Psoas muscle (tissue), 8 donors: ENCODE data around the gene SFSWAP. TPM values are rescaled to one million over a fixed set of nuclear protein-coding genes. Genes with fewer than 3 reads are reported as not detected.

Source experiments
- ATAC-seq, 4 donors: fragments of 200-7000 bp; cut with Tn5 transposase; one replicate each; pipeline ENCODE4 v1.9.1; 2020; ENCODE audit warnings: moderate library complexity in 3 of 4, mild to moderate bottlenecking in 2 of 4
- DNase-seq, 2 donors: peaks; one replicate each; pipeline ENCODE4 v3.0.0-alpha.2; 2020
- H3K27ac ChIP-seq: fragments of 200-600 bp; one replicate; pipeline ENCODE4 v1.8.0; 2022
- H3K27me3 ChIP-seq, 3 donors: fragments of 200-600 bp in 1 of 3; one replicate each; pipeline versions ENCODE4 v1.6.1 to v1.8.0; 2013 to 2022; ENCODE audit warnings: low read length in 2 of 3, mild to moderate bottlenecking in 2 of 3, moderate library complexity in 1 of 3; ENCODE audit not compliant: insufficient read depth in 3 of 3
- H3K36me3 ChIP-seq, 2 donors: fragments of 200-600 bp in 1 of 2; one replicate each; pipeline versions ENCODE4 v1.6.1 to v1.8.0; 2013 to 2022; ENCODE audit warnings: low read depth in 1 of 2, mild to moderate bottlenecking in 1 of 2, moderate library complexity in 1 of 2; ENCODE audit not compliant: insufficient read depth in 1 of 2
- H3K4me1 ChIP-seq: fragments of 200-600 bp; one replicate; pipeline ENCODE4 v1.8.0; 2022
- H3K4me3 ChIP-seq: fragments of 200-600 bp; one replicate; pipeline ENCODE4 v1.8.0; 2022; ENCODE audit warnings: mild to moderate bottlenecking
- H3K9me3 ChIP-seq: fragments of 200-600 bp; one replicate; pipeline ENCODE4 v1.8.0; 2022
- CTCF ChIP-seq: fragments of 200-600 bp; IDR thresholded peaks from one replicate; pipeline ENCODE4 v1.8.0; 2022; ENCODE audit warnings: antibody characterized with exemption
- WGBS, 3 donors: extraction: QIAGEN DNeasy Blood & Tissue Kit; methylation state at CpG; one replicate each; pipeline versions ENCODE4 v1.1.6 to v1.1.7; 2013; 5-methylcytosine and 5-hydroxymethylcytosine counted together
- intact Hi-C, 2 donors: fragments of 100-400 bp; cut with DNase I; formaldehyde crosslinking; loops; one replicate each; pipeline versions ENCODE4 v1.11.0 to v1.14.2; 2022
- polyA plus RNA-seq, 3 donors: library from polyadenylated mRNA; stranded (reverse); fragments of 200-250 nt; gene quantifications; one replicate each; pipeline ENCODE4 v1.2.3, GENCODE V29; 2013
- total RNA-seq, 4 donors: library from RNA; stranded (reverse); fragmentation: NEBNext Ultra II Directional in 2 of 4; extraction: Animal tissue kit (Norgen Biotek cat#: 25700) in 2 of 4; gene quantifications; one replicate each; pipeline versions ENCODE4 v1.2.1 to v1.2.4, GENCODE V29; 2021 to 2023
- donor health status: healthy with polysubstance abuse.
- donor health status: DM: no; HTN: no; CAD: no; lungs with moderate emphysema.
- donor health status: Bipolar disorder and iron deficiency.
- donor health status: healthy.
- donor health status: DM: yes; HTN: yes; CAD: no.
- donor health status: DM: no; HTN: no; CAD: no.
- donor health status: DM: no; HTN: no; CAD: no.
- donor health status: DM: yes; HTN: yes; CAD: no.

The SFSWAP gene
- total and polyA plus RNA-seq, 7 donors: 19.4 to 34.3 (median 23.5) TPM

GRCh38 chr12:131788070-131788469 lies 77.2 kb downstream of the SFSWAP start:
- H3K27ac ChIP-seq: no peak overlapping the region
- peaks cover 10% of the 10 kb centered on the region for H3K4me1 ChIP-seq
- no peak overlapping the region for H3K4me3 ChIP-seq
- peaks cover 3 to 81% of the 10 kb centered on the region in 2 donors for H3K36me3 ChIP-seq
- ATAC-seq: no peak
- no peaks in the 10 kb centered on the region for H3K27me3 ChIP-seq
- intact Hi-C loops: no loop called here
- TF ChIP-seq CTCF: no peak
- 65 to 86% (median 81%) methylated on average over 11 of the region's 11 CpGs for WGBS, 3 donors
- DNase-seq: no peak
- no peaks in the 10 kb centered on the region for H3K9me3 ChIP-seq

GRCh38 chr12:131789638-131790037 lies 78.7 kb downstream of the SFSWAP start:
- no peak for TF ChIP-seq CTCF
- 73 to 85% (median 80%) methylated on average over 12 of the region's 12 CpGs for WGBS, 3 donors

GRCh38 chr12:131793243-131794022 lies 82.5 kb downstream of the SFSWAP start:
- intact Hi-C loops: no loop called here
- no peaks in the 10 kb centered on the region for H3K4me1 ChIP-seq
- 79 to 84% (median 82%) methylated on average over 19 of the region's 19 CpGs for WGBS, 3 donors
- TF ChIP-seq CTCF: no peak
- H3K36me3 ChIP-seq: peaks cover 3 to 89% of the 10 kb centered on the region in 2 donors
- peak in 3 of 4 donors; percentile 26 to 51 (median 38) for ATAC-seq
- H3K9me3 ChIP-seq: no peaks in the 10 kb centered on the region
- no peak overlapping the region for H3K27ac ChIP-seq
- no peak overlapping the region for H3K4me3 ChIP-seq
- peak in 1 of 2 donors; percentile 42 for DNase-seq
- H3K27me3 ChIP-seq: no peaks in the 10 kb centered on the region

More at GRCh38 chr12:131789638-131790037, 78.7 kb downstream of the SFSWAP start:
- Histone ChIP-seq H3K36me3 (peaks cover 3 to 95% of the 10 kb centered on the region in 2 donors), H3K4me1 (no peaks in the 10 kb centered on the region), H3K27ac (no peak overlapping the region), H3K9me3 (no peaks in the 10 kb centered on the region), H3K4me3 (no peak overlapping the region), H3K27me3 (no peaks in the 10 kb centered on the region)
- intact Hi-C loops: no loop called here
- ATAC-seq: peak in 3 of 4 donors; percentile 59 to 81 (median 73)
- no peak for DNase-seq

- Histone ChIP-seq H3K27ac (no peak overlapping the region), H3K27me3 (no peaks in the 10 kb centered on the region), H3K4me3 (no peak overlapping the region), H3K9me3 (no peaks in the 10 kb centered on the region), H3K4me1 (no peaks in the 10 kb centered on the region), H3K36me3 (peaks cover 4 to 89% of the 10 kb centered on the region in 2 donors)
- no peak for DNase-seq
- 94 to 99% (median 95%) methylated on average over 7 of the region's 7 CpGs for WGBS, 3 donors
- intact Hi-C loops: no loop called here
- no peak for TF ChIP-seq CTCF
- no peak for ATAC-seq
Measured at GRCh38 chr12:131794061-131794460, 83.2 kb downstream of the SFSWAP start.
